GM10847 (cell line): ENCODE measurements around the gene NOXO1.
A peak's percentile ranks its signal among the peaks of the same experiment; 100 is the strongest.

Experiments
- POLR2A ChIP-seq: IDR thresholded peaks from 2 replicates; pipeline ENCODE4 v1.6.1; 2011; ENCODE audit not compliant: insufficient read length; ENCODE audit errors: extremely low read depth

The NOXO1 gene

DNA sequence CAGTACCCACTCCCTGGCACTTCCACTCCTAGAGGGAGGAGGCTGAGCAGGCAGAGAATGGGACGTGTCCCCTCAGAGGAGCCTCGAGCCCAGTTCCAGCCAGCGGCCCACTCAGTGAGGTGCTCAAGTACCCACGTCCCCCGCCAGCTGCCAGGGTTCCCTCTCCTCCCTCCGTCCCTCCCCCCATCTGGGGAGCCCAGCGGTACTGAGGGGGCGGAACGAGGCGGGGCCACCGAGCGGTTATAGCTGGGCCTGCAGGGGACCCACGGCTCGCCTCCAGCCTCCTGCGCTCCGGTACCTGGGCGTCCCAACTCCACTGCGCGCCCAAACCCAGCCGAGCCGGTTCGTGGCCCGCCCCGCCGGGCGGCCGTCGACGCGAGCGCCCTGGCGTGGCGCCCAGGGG, 38.2 kb upstream of the NOXO1 start, which contains the start of gene NPW:
Gene NPW (plus strand): TSS at position 268 of the 403 bp plus-strand sequence.
- TF ChIP-seq POLR2A: no peak

- TF ChIP-seq POLR2A: no peak
Observed at GRCh38 chr16:2016407-2016922, 35.2 kb upstream of the NOXO1 start.

GRCh38 chr16:2015947-2016208, 34.6 kb upstream of the NOXO1 start:
- no peak for TF ChIP-seq POLR2A

DNA sequence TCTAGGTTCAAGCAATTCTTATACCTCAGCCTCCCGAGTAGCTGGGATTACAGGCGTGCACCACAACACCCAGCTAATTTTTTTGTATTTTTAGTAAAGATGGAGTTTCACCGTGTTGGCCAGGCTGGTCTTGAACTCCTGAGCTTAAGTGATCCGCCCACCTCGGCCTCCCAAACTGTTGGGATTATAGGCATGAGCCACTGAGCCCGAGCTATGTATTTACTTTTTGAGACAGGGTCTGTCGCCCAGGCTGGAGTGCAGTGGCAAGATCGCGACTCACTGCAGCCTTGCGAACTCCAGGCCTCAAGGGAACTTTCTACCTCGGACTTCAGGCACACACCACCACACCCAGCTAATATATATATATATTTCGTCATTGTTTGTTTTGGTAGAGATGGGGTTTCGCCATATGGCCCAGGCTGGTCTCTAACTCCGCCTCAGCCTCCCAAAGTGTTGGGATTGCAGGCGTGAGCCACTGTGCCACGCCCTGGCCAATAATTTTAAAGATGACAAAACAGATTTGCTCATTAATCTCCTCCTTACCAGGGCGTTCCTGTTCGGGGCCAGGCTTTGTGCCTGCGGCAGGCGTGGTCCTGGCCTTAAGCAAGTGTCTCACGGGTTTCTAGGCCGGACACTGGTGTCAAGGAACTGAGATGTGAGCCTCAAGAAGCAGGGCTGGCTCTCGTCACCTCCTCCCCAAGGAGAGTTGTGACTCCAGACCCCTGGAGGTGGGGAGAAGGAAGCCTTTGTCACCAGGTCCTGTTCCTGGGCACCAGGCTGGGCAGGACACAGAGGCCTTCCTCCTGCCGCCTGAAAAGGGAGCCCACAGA, 34.1 kb upstream of the NOXO1 start:
- no peak for TF ChIP-seq POLR2A

DNA sequence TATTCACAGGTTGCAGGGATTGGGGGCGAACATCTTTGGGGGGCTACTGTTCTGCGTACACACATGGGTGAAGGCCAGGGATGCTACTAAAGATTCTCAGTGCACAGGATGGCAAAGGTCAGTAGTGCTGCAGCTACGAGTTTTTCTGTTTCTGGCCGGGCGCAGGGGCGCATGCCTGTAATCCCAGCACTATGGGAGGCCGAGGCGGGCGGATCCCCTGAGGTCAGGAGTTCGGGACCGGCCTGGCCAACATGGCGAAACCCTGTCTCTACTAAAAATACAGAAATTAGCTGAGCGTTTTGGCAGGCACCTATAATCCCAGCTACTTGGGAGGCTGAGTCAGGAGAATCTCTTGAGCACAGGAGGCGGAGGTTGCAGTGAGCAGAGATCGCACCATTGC, 32.3 kb upstream of the NOXO1 start:
- no peak for TF ChIP-seq POLR2A

- TF ChIP-seq POLR2A: peak; percentile 91
Observed at GRCh38 chr16:2009791-2010510, 28.7 kb upstream of the NOXO1 start, which contains the start of gene ZNF598. ZNF598 (minus strand) TSS chr16:2009821.

GRCh38 chr16:2009164-2009711, 28.0 kb upstream of the NOXO1 start:
- no peak for TF ChIP-seq POLR2A

- no peak for TF ChIP-seq POLR2A
Observed at GRCh38 chr16:2008631-2009163, 27.4 kb upstream of the NOXO1 start.

DNA sequence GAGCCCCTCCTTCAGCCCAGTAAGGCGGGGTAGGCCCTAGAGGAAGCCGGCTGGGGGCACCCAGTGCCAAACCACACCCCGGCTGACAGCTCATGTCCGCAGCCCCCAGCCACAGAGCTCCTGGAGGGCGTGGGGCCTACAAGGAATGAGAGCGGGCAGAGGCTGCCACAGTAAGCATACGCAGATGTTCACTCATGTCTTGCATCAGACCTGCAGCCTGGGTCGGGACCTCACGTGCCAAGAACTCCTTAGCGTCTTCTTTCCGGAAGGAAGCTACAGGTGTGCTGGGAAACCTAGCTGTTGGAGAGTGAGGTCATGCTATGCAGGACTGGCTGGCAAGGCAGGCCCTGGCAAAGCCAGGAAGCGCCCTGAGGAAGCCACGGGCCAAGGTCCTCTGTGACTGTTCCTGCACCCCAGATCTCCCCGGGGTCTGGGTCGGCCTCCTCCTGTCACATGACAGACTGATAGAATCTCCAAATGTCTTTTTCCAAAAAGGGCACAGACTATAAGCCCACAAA, 26.8 kb upstream of the NOXO1 start:
- TF ChIP-seq POLR2A: no peak

GRCh38 chr16:2007081-2007836, 26.0 kb upstream of the NOXO1 start:
- no peak for TF ChIP-seq POLR2A

GRCh38 chr16:2006317-2006716, 25.0 kb upstream of the NOXO1 start:
- no peak for TF ChIP-seq POLR2A

GRCh38 chr16:2005646-2006045, 24.4 kb upstream of the NOXO1 start:
- no peak for TF ChIP-seq POLR2A

GRCh38 chr16:2004795-2005517, 23.7 kb upstream of the NOXO1 start:
- no peak for TF ChIP-seq POLR2A

DNA sequence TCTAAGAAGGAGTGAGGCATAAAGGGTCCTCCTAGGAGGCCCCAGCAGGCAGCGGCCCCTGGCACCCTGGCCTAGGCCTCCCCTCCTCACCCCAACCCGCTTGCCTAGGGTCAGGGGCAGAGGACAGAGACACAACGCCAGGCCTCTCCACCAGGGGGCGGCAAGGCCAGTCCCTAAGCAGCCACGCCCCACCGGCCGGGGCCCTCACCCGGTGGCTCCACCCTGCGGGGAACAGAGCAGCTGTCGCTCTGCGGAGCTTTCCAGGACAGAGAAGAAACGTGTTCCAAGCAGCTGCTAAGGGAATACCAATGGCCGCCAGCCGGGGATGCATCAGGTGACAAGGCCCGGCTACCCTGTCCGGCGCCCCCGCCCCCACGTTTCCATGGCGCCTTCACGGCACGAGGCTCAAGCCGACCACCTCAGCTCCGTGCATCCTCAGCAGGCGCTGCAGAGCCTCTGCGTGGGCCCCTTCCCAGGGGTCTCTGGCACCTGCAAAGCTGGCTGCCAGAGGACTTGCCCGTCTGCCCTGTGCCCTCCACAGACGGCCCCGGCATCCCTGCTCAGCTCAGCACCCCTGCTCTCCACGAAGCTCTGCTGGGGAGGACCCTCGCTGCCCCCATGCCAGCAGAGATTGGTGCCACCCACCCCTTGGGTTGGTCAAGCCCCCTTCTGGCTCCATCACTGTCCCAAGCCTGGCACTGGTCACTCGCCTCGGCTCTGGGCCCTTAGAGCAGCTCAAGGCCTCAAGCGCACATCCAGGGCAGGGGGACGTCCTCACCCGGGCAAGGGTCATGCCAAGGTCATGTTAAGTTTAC, 22.8 kb upstream of the NOXO1 start:
- no peak for TF ChIP-seq POLR2A
